ENCODE measurements around the gene LRP1B.

LRP1B gene

GRCh38 chr2:141967503-141967902 lies 163.3 kb downstream of the LRP1B start:
- Mint-ChIP-seq H3K9me3 (peaks cover 16% of the 10 kb centered on the region), H3K27me3 (no peaks in the 10 kb centered on the region), H3K4me3 (no peak overlapping the region)

GRCh38 chr2:141959941-141960340 lies 170.9 kb downstream of the LRP1B start:
- Mint-ChIP-seq H3K4me1 (no peaks in the 10 kb centered on the region), H3K27ac (no peak overlapping the region), H3K27me3 (no peaks in the 10 kb centered on the region), H3K4me3 (no peak overlapping the region), H3K36me3 (no peaks in the 10 kb centered on the region), H3K9me3 (peaks cover 9% of the 10 kb centered on the region)

More at GRCh38 chr2:141967503-141967902, 163.3 kb downstream of the LRP1B start:
- no peaks in the 10 kb centered on the region for H3K36me3 Mint-ChIP-seq
- no peaks in the 10 kb centered on the region for H3K4me1 Mint-ChIP-seq
- no peak overlapping the region for H3K27ac Mint-ChIP-seq

- H3K27ac Mint-ChIP-seq, result no peak overlapping the region
Observed at GRCh38 chr2:141959016-141959415, 171.8 kb downstream of the LRP1B start.

GRCh38 chr2:141957827-141958450 lies 172.9 kb downstream of the LRP1B start:
- Mint-ChIP-seq H3K4me1 (no peaks in the 10 kb centered on the region), H3K27ac (no peak overlapping the region), H3K27me3 (no peaks in the 10 kb centered on the region), H3K36me3 (no peaks in the 10 kb centered on the region), H3K9me3 (peaks cover 9% of the 10 kb centered on the region), H3K4me3 (no peak overlapping the region)

More at GRCh38 chr2:141959016-141959415, 171.8 kb downstream of the LRP1B start:
- Mint-ChIP-seq H3K9me3 (peaks cover 9% of the 10 kb centered on the region), H3K4me3 (no peak overlapping the region), H3K36me3 (no peaks in the 10 kb centered on the region), H3K27me3 (no peaks in the 10 kb centered on the region), H3K4me1 (no peaks in the 10 kb centered on the region)

GRCh38 chr2:141957321-141957720 lies 173.5 kb downstream of the LRP1B start:
- Mint-ChIP-seq H3K4me1 (no peaks in the 10 kb centered on the region), H3K36me3 (no peaks in the 10 kb centered on the region), H3K9me3 (peaks cover 7% of the 10 kb centered on the region), H3K27me3 (no peaks in the 10 kb centered on the region), H3K27ac (no peak overlapping the region), H3K4me3 (no peak overlapping the region)

- Mint-ChIP-seq H3K4me1 (no peaks in the 10 kb centered on the region), H3K9me3 (no peaks in the 10 kb centered on the region), H3K4me3 (no peak overlapping the region), H3K27me3 (no peaks in the 10 kb centered on the region), H3K36me3 (no peaks in the 10 kb centered on the region), H3K27ac (no peak overlapping the region)
Observed at GRCh38 chr2:141947396-141948114, 183.3 kb downstream of the LRP1B start.

GRCh38 chr2:141946016-141946415 lies 184.8 kb downstream of the LRP1B start:
- no peaks in the 10 kb centered on the region for H3K36me3 Mint-ChIP-seq
- no peaks in the 10 kb centered on the region for H3K27me3 Mint-ChIP-seq
- no peak overlapping the region for H3K27ac Mint-ChIP-seq
- H3K4me3 Mint-ChIP-seq, result no peak overlapping the region
- no peaks in the 10 kb centered on the region for H3K4me1 Mint-ChIP-seq
- no peaks in the 10 kb centered on the region for H3K9me3 Mint-ChIP-seq

- Mint-ChIP-seq H3K4me3 (no peak overlapping the region), H3K27ac (no peak overlapping the region), H3K4me1 (no peaks in the 10 kb centered on the region), H3K27me3 (no peaks in the 10 kb centered on the region), H3K36me3 (no peaks in the 10 kb centered on the region), H3K9me3 (no peaks in the 10 kb centered on the region)
Observed at GRCh38 chr2:141943918-141944317, 186.9 kb downstream of the LRP1B start.

- Mint-ChIP-seq H3K9me3 (no peaks in the 10 kb centered on the region), H3K4me1 (no peaks in the 10 kb centered on the region), H3K4me3 (no peak overlapping the region), H3K36me3 (no peaks in the 10 kb centered on the region), H3K27me3 (no peaks in the 10 kb centered on the region), H3K27ac (no peak overlapping the region)
Observed at GRCh38 chr2:141942006-141942789, 188.6 kb downstream of the LRP1B start.

- Mint-ChIP-seq H3K27ac (no peak overlapping the region), H3K9me3 (no peaks in the 10 kb centered on the region), H3K4me1 (no peaks in the 10 kb centered on the region), H3K36me3 (no peaks in the 10 kb centered on the region), H3K4me3 (no peak overlapping the region), H3K27me3 (no peaks in the 10 kb centered on the region)
Observed at GRCh38 chr2:141941210-141941714, 189.6 kb downstream of the LRP1B start.

GRCh38 chr2:141940709-141941108 lies 190.1 kb downstream of the LRP1B start:
- H3K27me3 Mint-ChIP-seq, result no peaks in the 10 kb centered on the region

GRCh38 chr2:141933226-141933625 lies 197.6 kb downstream of the LRP1B start:
- H3K27me3 Mint-ChIP-seq, result no peaks in the 10 kb centered on the region
- H3K4me3 Mint-ChIP-seq, result no peak overlapping the region

More at GRCh38 chr2:141940709-141941108, 190.1 kb downstream of the LRP1B start:
- H3K4me1 Mint-ChIP-seq, result no peaks in the 10 kb centered on the region
- no peaks in the 10 kb centered on the region for H3K36me3 Mint-ChIP-seq
- H3K9me3 Mint-ChIP-seq, result no peaks in the 10 kb centered on the region
- no peak overlapping the region for H3K4me3 Mint-ChIP-seq
- no peak overlapping the region for H3K27ac Mint-ChIP-seq

GRCh38 chr2:141932261-141932660 lies 198.6 kb downstream of the LRP1B start:
- no peaks in the 10 kb centered on the region for H3K4me1 Mint-ChIP-seq
- H3K27me3 Mint-ChIP-seq, result no peaks in the 10 kb centered on the region
- peaks cover 10% of the 10 kb centered on the region for H3K9me3 Mint-ChIP-seq
- no peaks in the 10 kb centered on the region for H3K36me3 Mint-ChIP-seq
- no peak overlapping the region for H3K4me3 Mint-ChIP-seq
- H3K27ac Mint-ChIP-seq, result no peak overlapping the region

More at GRCh38 chr2:141933226-141933625, 197.6 kb downstream of the LRP1B start:
- peaks cover 5% of the 10 kb centered on the region for H3K9me3 Mint-ChIP-seq
- H3K27ac Mint-ChIP-seq, result no peak overlapping the region
- no peaks in the 10 kb centered on the region for H3K36me3 Mint-ChIP-seq
- H3K4me1 Mint-ChIP-seq, result no peaks in the 10 kb centered on the region

GRCh38 chr2:141931797-141932196 lies 199.0 kb downstream of the LRP1B start:
- Mint-ChIP-seq H3K27me3 (no peaks in the 10 kb centered on the region), H3K4me3 (no peak overlapping the region), H3K4me1 (no peaks in the 10 kb centered on the region), H3K36me3 (no peaks in the 10 kb centered on the region), H3K27ac (no peak overlapping the region), H3K9me3 (peaks cover 10% of the 10 kb centered on the region)

GRCh38 chr2:141930803-141931202 lies 200.0 kb downstream of the LRP1B start:
- Mint-ChIP-seq H3K4me1 (no peaks in the 10 kb centered on the region), H3K27me3 (no peaks in the 10 kb centered on the region), H3K36me3 (no peaks in the 10 kb centered on the region), H3K4me3 (no peak overlapping the region), H3K27ac (no peak overlapping the region), H3K9me3 (peaks cover 10% of the 10 kb centered on the region)
